HG02938 (cell line): ENCODE measurements around the gene PHLPP1.
"Not testable (repeated sequence)": the region's sequence is repeated elsewhere in the genome, so short reads cannot be mapped to it uniquely, and the experiment has no call there.

Source experiments
- ATAC-seq: cut with Tn5 transposase; IDR thresholded peaks from one replicate; pipeline ENCODE4 v1.9.1; 2021; ENCODE audit warnings: mild to moderate bottlenecking, moderate library complexity; ENCODE audit not compliant: unreplicated experiment

The PHLPP1 gene

GRCh38 chr18:62740650-62741049 is 25.3 kb downstream of the PHLPP1 start:
- ATAC-seq = not testable (repeated sequence)

- no peak for ATAC-seq
Measured at GRCh38 chr18:62741118-62741566, 25.8 kb downstream of the PHLPP1 start.

- no peak for ATAC-seq
Measured at GRCh38 chr18:62741584-62741983, 26.2 kb downstream of the PHLPP1 start.

- ATAC-seq = no peak
Measured at GRCh38 chr18:62744076-62744968, 29.0 kb downstream of the PHLPP1 start.

- ATAC-seq = no peak
Measured at GRCh38 chr18:62745089-62745751, 29.9 kb downstream of the PHLPP1 start.

- no peak for ATAC-seq
Measured at GRCh38 chr18:62749389-62749788, 34.0 kb downstream of the PHLPP1 start.

GRCh38 chr18:62751341-62751821 is 36.0 kb downstream of the PHLPP1 start:
- ATAC-seq = no peak

GRCh38 chr18:62751977-62752376 is 36.6 kb downstream of the PHLPP1 start:
- ATAC-seq = no peak

- no peak for ATAC-seq
Measured at GRCh38 chr18:62754026-62754425, 38.7 kb downstream of the PHLPP1 start.

- no peak for ATAC-seq
Measured at GRCh38 chr18:62755454-62755853, 40.1 kb downstream of the PHLPP1 start.

GRCh38 chr18:62755946-62756345 is 40.6 kb downstream of the PHLPP1 start:
- ATAC-seq = no peak

GRCh38 chr18:62757399-62758010 is 42.2 kb downstream of the PHLPP1 start:
- ATAC-seq = no peak

- ATAC-seq = no peak
Measured at GRCh38 chr18:62758591-62758990, 43.2 kb downstream of the PHLPP1 start.

GRCh38 chr18:62759704-62760402 is 44.5 kb downstream of the PHLPP1 start:
- ATAC-seq = no peak

GRCh38 chr18:62760403-62760734 is 45.0 kb downstream of the PHLPP1 start:
- no peak for ATAC-seq

- ATAC-seq = no peak
Measured at GRCh38 chr18:62763101-62763521, 47.8 kb downstream of the PHLPP1 start.

- no peak for ATAC-seq
Measured at GRCh38 chr18:62766266-62766665, 50.9 kb downstream of the PHLPP1 start.

- no peak for ATAC-seq
Measured at GRCh38 chr18:62767321-62767720, 52.0 kb downstream of the PHLPP1 start.

- ATAC-seq = no peak
Measured at GRCh38 chr18:62767836-62768557, 52.7 kb downstream of the PHLPP1 start.

GRCh38 chr18:62768558-62768943 is 53.2 kb downstream of the PHLPP1 start:
- ATAC-seq = no peak
